ENCODE results near the gene MAGED4.
"Not testable (repeated sequence)": the region's sequence is repeated elsewhere in the genome, so short reads cannot be mapped to it uniquely, and the experiment has no call there.

- not testable (repeated sequence) for TF ChIP-seq POLR2AphosphoS5 (IDR thresholded peaks at IDR 0.05; ENCODE audit: low read depth, low read length); TAF7 (optimal IDR thresholded peaks at IDR 0.05; ENCODE audit: borderline replicate concordance, low read depth, low read length); ZNF274 (IDR thresholded peaks at IDR 0.05; ENCODE audit: borderline replicate concordance, extremely low read depth, low read length); CTCF (IDR thresholded peaks at IDR 0.05; ENCODE audit: control extremely low read depth in 1 of 3, insufficient read depth in 1 of 3, low read depth in 1 of 3, low read length in 3 of 3)
These were observed 13.6 kb upstream of the MAGED4 start for GRCh38 chrX:52171055-52171454.
